GM18507 (cell line): ENCODE measurements around the gene SLC39A11.
"Not testable (repeated sequence)": the region's sequence is repeated elsewhere in the genome, so short reads cannot be mapped to it uniquely, and the experiment has no call there.

ENCODE experiments used
- DNase-seq: peaks from one replicate; pipeline ENCODE4 v3.0.0; 2011; ENCODE audit warnings: low read depth; ENCODE audit not compliant: insufficient read length; ENCODE audit errors: extremely low spot score
- FAIRE-seq: peaks from 2 replicates; lab custom pipeline; 2011; peaks lifted over from hg19 to GRCh38; lab: Jason Lieb, UNC

The SLC39A11 gene

DNA sequence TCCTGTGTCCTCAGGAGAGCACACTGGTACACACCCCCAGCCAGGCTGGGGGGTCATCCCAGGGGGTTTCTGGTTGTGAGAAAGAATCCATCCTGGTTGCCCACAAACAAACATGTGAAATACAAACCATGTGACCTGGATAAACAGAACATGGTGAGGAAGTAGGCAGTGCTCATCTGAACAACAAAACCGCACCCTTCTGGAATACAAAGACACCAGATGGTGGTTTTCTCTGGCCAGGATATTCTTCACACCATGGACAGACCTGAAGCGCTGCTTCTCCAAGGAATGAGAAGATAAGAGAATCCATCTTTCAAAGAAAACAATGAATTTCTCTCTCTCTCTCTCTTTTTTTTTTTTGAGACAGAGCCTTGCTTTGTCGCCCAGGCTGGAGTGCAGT, 302.3 kb downstream of the SLC39A11 start:
- FAIRE-seq = no peak
- no peak for DNase-seq

DNA sequence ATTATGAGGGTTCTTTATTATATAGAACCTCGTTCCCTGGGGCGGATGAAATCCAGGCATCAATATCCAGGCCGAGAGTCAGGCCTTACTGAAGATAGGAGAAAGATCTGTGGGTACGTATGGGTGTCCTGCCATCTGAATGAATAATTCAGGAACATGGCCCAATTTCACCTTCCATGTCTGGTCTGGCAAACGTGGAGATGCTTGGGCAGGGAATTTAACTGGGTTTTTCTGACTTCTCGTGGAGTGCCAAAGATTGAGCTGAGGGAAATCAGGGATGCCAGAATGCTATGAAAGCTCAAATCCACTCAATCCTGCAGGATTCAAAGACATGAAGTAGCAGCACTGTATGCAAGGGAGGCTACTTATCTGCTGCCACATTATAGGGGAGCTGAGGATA, 302.8 kb downstream of the SLC39A11 start:
- FAIRE-seq = no peak
- DNase-seq = no peak

DNA sequence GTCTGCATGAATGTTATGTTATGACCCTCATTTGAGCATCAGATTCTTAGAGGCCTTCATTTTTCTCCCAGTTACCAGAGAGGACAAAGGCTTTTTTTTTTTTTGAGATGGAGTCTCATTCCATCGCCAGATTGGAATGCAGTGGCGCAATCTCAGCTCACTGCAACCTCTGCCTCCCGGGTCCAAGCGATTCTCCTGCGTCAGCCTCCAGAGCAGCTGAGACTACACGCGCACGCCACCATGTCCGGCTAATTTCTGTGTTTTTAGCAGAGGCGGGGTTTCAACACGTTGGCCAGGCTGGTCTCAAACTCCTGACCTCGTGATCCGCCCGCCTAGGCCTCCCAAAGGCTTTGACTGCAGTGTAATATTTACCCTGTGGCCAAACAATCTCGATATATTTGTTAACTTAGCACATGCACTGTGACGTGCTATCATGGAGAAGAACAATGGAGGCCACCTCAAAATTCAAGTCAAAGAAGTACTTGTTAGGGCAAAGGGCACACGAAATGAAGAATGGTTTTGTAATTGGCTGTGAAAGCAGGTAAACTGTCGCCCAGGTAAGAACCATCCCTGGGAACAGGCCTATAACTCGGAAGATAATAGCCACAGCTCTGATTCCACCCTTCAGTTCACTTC, 303.4 kb downstream of the SLC39A11 start:
- no peak for DNase-seq

DNA sequence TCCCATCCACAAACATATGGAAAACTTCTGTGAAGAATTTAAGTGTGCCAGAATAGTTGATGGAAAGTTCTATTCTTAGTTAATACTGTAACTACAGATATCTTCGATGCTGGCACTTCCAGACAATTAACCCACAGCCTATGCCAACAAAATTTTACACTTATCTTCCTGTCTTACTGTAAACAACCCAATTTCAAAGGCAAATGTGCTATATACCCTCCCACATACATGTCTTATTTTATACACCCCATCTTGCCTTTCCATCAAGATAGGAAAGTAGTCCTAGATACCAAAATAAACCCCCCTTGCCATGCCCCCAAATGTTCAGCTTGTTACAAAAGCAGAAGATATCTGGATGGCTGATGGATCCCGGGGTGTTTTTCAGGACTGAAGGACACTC, 306.3 kb downstream of the SLC39A11 start:
- DNase-seq (no peak), FAIRE-seq (no peak)

More for the DNA sequence above, 303.4 kb downstream of the SLC39A11 start:
- FAIRE-seq = no peak

DNA sequence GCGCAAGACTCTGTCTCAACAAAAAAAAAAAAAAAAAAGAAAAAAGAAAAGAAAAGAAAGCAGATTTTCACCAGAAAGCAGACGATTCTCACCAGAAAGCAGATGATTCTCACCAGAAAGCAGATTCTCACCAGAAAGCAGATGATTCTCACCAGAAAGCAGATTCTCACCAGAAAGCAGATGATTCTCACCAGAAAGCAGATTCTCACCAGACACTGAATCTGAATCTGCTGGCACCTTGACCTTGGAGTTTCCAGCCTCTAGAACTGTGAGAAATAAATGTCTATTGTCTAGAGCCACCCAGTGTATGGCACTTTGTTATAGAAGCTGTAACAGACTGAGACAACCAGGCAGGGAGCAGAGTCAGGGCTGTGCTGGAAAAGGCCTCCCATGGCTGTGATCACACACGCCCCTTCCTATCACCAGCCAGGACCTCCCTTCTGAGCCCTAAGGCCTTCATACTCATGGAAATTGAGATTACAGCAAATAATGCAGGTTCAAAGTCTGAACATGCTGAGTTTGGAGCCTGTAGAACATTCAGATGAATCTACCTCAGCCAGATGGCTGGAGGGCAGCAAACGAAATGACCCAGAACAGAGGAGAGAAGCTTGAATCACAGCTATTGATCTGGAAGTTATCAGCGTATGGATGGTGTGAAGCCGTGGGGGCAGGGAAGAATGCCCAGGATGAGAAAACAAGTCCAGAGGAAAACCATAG, 309.3 kb downstream of the SLC39A11 start:
- DNase-seq (no peak), FAIRE-seq (no peak)

DNA sequence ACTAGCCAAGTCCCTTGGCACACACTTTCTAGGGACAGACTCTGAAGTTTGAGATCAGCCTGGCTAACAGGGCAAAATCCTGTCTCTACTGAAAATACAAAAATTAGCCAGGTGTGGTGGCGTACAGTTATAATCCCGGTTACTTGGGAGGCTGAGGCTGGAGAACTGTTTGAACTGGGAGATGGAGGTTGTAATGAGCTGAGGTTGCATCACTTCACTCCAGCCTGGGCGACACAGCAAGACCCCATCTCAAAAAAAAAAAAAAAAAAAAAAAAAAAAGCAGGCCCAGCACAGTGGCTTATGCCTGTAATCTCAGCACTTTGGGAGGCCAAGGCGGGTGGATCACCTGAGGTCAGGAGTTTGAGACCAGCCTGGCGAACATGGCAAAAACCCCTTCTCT, 310.1 kb downstream of the SLC39A11 start:
- not testable (repeated sequence) for FAIRE-seq, DNase-seq

DNA sequence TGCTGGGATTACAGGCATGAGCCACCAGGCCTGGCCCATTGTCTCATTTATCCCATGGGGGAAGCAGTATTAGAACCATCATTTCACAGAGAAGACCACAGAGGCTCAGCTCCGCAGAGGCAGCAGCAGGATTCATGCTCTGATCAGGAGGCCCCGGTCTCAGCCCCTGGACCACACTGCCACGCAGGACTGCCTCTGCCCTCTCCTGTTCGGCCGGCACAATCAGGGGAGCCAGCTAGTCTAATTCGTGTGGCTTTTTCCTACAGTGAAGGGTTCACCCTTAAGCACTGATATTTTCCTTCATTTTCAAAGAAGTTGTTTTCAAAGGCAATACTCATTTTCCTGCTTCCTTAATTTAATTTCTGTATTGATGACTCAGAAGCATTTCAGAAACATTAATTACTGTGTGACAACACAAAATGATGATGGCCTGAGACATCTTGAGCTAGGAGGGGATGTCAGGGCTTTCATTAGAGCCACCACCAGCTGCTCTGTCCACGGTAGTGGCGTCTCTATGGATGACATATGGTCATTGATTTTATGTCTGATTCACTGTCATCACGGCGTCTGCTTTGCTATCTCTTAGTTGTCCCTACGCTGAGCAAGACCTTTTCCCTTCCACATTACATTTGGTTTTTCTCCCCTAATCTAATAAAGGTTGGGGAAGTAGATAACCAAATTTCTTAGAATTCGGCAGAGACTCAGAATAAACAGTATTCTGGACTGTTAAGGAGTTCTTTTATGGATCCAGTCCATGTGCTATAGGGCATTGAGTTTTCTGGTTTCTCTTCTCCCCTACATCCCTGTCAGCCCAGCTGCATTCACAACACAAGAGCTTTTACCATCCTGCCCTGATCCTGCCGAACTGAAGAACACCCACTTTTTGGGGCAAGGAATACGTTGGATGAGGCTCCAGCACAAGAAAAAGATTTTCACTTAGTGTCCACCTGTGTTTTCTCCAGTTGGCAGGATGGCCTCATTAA, 314.0 kb downstream of the SLC39A11 start:
- no peak for FAIRE-seq
- DNase-seq = no peak

DNA sequence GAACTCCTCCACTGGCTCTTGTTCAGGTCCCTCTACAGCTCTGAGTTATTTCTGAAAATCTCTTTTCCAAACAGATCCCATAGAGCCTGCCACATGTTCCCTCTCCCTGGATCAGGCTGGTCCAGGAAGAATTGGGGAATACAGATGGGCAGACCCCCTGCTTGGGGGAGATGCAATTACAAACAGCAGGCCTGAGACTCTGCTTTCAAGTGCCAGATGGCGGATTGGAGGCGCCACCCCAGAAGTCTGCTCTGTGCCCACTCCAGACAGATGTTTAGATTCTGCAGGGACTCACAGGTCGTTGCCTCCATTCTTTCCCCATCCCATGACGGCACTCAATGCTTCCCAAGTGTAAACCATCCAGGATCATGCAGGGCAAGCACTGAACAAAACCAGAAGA, 316.6 kb downstream of the SLC39A11 start:
- DNase-seq (no peak), FAIRE-seq (no peak)

DNA sequence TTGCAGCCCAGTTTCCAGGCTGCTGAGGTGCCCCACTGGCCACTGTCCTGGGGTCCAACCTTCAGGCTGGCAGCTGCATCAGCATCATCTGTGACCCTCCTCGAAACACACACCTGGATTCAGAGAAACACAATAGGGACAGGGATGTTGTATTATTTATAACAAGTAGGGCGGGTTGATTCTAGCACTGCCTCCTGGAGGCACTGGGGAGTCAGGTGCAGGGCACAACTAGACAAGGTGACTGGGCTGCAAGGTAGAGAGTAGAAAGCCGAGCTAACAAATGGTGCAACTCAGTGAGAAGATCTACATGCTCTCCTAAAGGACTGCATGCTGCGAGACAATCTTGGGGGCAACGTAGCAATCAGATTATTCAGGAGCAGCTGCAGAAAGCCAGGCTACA, 317.3 kb downstream of the SLC39A11 start:
- DNase-seq (no peak), FAIRE-seq (no peak)

DNA sequence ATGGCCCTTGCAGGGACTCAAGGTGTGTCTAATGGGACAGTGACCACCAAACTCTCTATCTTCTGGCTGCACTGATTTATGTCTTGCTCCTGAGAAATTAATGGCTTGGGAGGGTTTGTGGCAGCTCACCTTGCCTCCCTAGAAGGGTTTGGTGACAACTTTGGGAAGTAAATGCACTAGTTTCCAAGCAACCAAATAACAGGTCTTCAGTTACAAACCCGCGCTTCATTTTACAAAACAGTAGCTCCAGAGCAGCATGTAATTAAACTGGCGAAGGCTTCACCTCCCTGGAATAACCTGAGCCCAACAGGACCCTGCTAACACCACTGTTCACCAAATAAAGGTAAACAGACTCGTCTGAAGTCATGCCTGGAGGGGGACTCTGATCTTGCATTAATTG, 318.3 kb downstream of the SLC39A11 start:
- no peak for DNase-seq
- no peak for FAIRE-seq

DNA sequence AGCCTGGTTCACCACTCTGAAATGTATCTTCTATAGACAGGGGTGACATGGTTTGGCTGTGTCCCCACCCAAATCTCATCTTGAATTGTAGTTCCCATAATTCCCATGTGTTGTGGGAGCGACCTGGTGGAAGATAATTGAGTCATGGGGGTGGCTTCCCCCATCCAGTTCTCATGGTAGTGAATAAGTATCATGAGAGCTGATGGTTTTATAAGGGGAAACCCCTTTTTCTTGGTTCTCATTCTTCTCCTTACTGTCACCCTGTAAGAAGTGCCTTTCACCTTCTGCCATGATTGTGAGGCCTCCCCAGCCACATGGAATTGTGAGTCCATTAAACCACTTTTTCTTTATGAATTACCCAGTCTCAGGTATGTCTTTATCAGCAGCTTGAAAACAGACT, 319.3 kb downstream of the SLC39A11 start:
- not testable (repeated sequence) for FAIRE-seq, DNase-seq

DNA sequence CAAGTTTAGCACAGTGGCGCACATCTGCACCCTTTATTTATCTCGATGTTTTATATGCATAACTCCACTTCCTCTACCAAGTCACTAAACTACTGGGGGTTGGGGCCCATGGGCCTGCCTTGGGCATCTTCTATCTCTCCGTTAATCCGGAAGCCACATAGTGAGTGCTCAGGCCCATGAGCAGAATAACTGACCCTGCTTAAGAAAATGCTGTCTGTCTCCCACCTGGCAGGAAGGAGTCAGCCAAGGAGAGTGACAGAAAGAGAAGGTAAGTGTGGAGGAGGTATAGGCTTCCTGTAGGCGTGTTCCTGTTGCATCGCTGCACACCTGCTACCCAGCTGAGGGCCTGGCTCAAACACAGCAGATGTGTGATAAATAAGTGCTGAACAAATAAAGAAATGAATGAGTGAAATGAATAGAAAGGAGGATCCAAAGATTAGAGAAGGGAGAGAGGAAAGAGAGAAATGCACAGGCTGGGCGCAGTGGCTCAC, 320.1 kb downstream of the SLC39A11 start:
- DNase-seq (no peak), FAIRE-seq (no peak)

DNA sequence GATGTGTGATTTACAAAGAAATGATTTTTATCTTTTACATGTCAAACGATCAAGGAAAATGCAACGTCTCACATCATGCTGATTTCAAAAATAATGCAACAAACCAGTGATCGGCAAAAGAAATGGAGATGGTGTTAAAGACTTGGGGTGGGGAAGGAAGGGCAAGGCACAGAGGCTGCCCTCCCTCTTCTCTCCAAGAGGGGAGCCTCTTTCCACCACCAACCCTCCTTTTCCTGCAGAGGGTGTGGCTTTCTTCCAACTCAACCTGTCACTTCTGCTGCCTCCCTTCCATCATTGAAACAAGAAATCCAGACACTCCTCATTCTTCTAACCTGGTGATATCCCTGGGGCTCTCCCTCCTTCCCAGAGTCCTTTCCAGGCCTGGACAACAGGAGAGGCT, 320.8 kb downstream of the SLC39A11 start:
- FAIRE-seq (no peak), DNase-seq (no peak)

DNA sequence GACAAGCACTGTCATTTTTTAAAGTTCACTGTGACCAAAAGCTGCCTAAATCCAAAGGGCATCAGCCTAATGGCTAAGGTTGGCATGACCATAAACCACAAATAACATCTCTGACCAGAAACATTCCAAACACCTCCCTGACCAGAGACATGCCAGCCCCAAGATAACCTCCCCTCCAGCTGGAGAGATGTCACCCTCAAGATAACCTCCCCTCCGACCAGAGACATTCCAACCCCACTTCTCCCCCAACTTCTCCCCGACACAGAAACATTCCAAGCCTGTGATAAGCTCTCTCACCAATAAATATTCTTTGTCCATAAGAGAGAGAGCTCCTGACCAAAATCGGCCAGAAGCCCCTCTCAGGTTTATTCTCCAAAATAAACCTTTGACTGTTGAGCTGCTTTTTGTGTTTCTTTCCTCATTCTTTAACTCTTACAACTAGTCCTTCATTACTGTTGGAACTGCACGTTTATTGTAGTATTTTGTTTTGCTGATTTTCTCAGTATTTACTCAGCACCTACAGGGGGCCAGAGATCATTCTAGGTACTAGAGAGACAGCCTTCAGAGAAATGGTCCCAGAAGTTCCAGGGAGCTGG, 325.6 kb downstream of the SLC39A11 start:
- FAIRE-seq (no peak), DNase-seq (no peak)

DNA sequence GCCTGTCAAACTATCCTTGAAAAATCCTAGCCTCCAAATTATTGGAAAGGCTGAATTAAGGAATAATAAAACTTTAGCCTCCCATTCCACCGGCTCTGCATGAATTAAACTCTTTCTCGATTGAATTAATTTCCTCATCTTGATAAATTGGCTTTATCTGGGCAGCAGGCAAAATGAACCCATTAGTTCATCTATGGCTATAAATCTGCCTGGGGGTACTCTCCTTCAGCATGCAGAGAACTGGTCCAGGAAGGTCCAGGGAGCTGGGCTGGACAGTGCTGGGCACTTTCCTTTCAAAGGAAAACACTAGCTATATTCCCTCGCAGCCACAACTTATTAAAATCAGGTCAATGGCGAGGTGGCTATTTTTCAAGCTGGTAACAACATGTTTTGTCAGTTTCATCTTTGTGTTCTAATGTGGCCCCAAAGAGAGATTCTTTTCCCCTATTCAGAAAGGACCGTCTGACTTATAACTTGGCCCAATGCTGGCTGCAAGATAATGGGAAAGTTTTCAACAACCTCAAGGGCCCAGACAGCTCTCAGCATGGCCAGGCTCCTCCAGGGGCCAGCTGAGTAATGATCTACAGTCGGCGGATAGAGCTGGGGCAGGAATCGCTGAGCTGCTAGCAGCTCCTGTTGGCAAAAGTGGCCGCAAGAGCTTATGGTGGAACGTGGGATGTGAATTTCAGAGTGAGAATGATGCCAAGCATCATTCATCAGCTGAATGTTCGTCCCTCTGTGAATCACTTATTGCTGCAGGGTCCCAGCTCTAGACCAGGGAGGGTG, 326.9 kb downstream of the SLC39A11 start:
- DNase-seq (no peak), FAIRE-seq (no peak)

DNA sequence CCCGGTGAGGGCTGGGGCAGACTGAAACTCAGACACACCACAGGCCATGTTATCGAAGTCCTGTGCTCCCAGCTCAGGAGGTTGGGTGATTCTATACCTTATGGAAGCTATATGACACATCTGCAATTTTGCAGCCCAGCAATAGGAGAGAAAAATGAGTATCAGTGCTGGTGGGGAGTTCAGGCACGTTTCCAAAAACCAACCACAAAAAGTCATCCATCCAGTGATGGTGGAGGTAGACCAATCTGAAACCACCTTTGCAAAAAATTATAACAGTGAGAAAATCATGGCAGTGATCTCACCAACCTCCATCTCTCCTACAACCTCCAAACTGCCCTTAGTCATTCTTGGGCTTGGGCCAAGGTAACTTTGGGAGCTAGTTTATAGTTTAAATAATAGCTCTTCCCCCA, 327.9 kb downstream of the SLC39A11 start:
- DNase-seq = no peak

DNA sequence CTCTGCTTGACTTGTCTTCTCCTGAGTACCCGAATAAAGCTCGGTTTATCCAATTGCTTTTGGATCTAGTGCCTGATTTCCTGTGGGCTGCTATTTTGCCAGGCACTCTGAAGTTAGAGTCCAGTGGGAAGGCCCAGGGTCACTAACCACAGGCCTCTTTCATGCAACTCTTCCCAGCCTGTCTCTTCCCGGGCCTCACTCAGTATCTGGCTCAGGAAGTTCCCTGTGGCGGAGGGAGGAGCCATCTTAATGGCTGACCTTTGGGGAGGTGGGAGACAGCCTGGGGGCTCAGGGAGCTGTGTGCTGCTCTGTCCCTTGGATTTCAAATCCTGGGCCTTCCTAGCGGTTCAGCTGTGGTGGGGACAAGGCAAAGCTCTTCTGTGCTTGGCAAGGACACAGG, 328.5 kb downstream of the SLC39A11 start:
- DNase-seq (no peak), FAIRE-seq (no peak)

More for the DNA sequence above, 327.9 kb downstream of the SLC39A11 start:
- FAIRE-seq = no peak

DNA sequence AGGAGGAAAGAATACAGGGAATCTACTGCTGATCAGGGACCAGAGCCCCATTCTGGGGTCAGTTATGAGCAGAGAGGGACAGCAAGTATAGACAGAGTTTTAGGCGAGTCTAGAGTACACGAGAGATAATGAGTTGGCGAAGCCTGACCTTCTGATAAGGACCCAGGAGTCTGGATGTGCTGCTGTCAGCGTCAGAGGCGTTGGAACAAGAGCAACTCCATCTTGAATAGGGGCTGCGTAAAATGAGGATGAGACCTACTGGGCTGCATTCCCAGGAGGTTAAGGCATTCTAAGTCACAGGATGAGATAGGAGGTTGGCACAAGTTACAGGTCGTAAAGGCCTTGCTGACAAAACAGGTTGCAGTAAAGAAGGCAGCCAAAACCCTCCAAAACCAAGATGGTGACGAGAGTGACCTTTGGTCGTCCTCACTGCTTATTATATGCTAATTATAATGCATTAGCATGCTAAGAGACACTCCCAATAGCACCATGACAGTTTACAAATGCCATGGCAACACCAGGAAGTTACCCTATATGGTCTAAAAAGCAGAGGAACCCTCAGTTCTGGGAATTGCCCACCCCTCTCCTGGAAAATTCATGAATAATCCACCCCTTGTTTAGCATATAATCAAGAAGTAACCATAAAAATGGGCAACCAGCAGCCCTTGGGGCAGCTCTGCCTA, 330.5 kb downstream of the SLC39A11 start:
- not testable (repeated sequence) for FAIRE-seq, DNase-seq
